ENCODE data around the gene CTCF. TPM values are rescaled to one million over a fixed set of nuclear protein-coding genes. Genes with fewer than 3 reads are reported as not detected.
"Not testable (repeated sequence)": the region's sequence is repeated elsewhere in the genome, so short reads cannot be mapped to it uniquely, and the experiment has no call there.

CTCF gene
- total RNA-seq, 1 donor = 43.2 TPM

GRCh38 chr16:67529582-67530012 is 32.7 kb upstream of the CTCF start:
- peaks cover 59% of the 10 kb centered on the region for H3K4me1 ChIP-seq (ENCODE audit: insufficient read depth, low read length)
- peak overlapping the region; percentile 61 for H3K4me3 ChIP-seq (ENCODE audit: low read length)

GRCh38 chr16:67530013-67530939 is 32.0 kb upstream of the CTCF start:
- H3K9me3 ChIP-seq (ENCODE audit: low read depth, low read length) = no peaks in the 10 kb centered on the region
- no peaks in the 10 kb centered on the region for H3K27me3 ChIP-seq (ENCODE audit: insufficient read depth, low read length)
- peak overlapping the region; percentile 61 for H3K4me3 ChIP-seq (ENCODE audit: low read length)
- peaks cover 59% of the 10 kb centered on the region for H3K4me1 ChIP-seq (ENCODE audit: insufficient read depth, low read length)

More at GRCh38 chr16:67529582-67530012, 32.7 kb upstream of the CTCF start:
- H3K27me3 ChIP-seq (ENCODE audit: insufficient read depth, low read length) = no peaks in the 10 kb centered on the region
- H3K9me3 ChIP-seq (ENCODE audit: low read depth, low read length) = no peaks in the 10 kb centered on the region

GRCh38 chr16:67531247-67531646 is 31.1 kb upstream of the CTCF start:
- Histone ChIP-seq H3K9me3 (ENCODE audit: low read depth, low read length) (no peaks in the 10 kb centered on the region), H3K27me3 (ENCODE audit: insufficient read depth, low read length) (no peaks in the 10 kb centered on the region), H3K4me3 (ENCODE audit: low read length) (peak overlapping the region; percentile 61), H3K4me1 (ENCODE audit: insufficient read depth, low read length) (peaks cover 60% of the 10 kb centered on the region)

- no peaks in the 10 kb centered on the region for H3K9me3 ChIP-seq (ENCODE audit: low read depth, low read length)
- no peak overlapping the region for H3K4me3 ChIP-seq (ENCODE audit: low read length)
- H3K4me1 ChIP-seq (ENCODE audit: insufficient read depth, low read length) = peaks cover 72% of the 10 kb centered on the region
- H3K27me3 ChIP-seq (ENCODE audit: insufficient read depth, low read length) = no peaks in the 10 kb centered on the region
Measured at GRCh38 chr16:67533024-67533560, 29.2 kb upstream of the CTCF start.

- not testable (repeated sequence) for H3K9me3 ChIP-seq (ENCODE audit: low read depth, low read length); H3K4me3 ChIP-seq (ENCODE audit: low read length); H3K27me3 ChIP-seq (ENCODE audit: insufficient read depth, low read length)
- peaks cover 77% of the 10 kb centered on the region for H3K4me1 ChIP-seq (ENCODE audit: insufficient read depth, low read length)
Measured at GRCh38 chr16:67533987-67534386, 28.3 kb upstream of the CTCF start.

GRCh38 chr16:67534431-67534830 is 27.9 kb upstream of the CTCF start:
- no peaks in the 10 kb centered on the region for H3K27me3 ChIP-seq (ENCODE audit: insufficient read depth, low read length)
- no peaks in the 10 kb centered on the region for H3K9me3 ChIP-seq (ENCODE audit: low read depth, low read length)
- H3K4me3 ChIP-seq (ENCODE audit: low read length) = no peak overlapping the region
- H3K4me1 ChIP-seq (ENCODE audit: insufficient read depth, low read length) = peaks cover 73% of the 10 kb centered on the region

- Histone ChIP-seq H3K4me3 (ENCODE audit: low read length) (no peak overlapping the region), H3K4me1 (ENCODE audit: insufficient read depth, low read length) (peaks cover 65% of the 10 kb centered on the region), H3K27me3 (ENCODE audit: insufficient read depth, low read length) (no peaks in the 10 kb centered on the region), H3K9me3 (ENCODE audit: low read depth, low read length) (no peaks in the 10 kb centered on the region)
Measured at GRCh38 chr16:67535201-67535600, 27.1 kb upstream of the CTCF start.

- H3K4me1 ChIP-seq (ENCODE audit: insufficient read depth, low read length) = peaks cover 51% of the 10 kb centered on the region
- H3K4me3 ChIP-seq (ENCODE audit: low read length) = peak overlapping the region; percentile 52
Measured at GRCh38 chr16:67537270-67537635, 25.1 kb upstream of the CTCF start.

GRCh38 chr16:67537636-67538591 is 24.4 kb upstream of the CTCF start:
- Histone ChIP-seq H3K4me1 (ENCODE audit: insufficient read depth, low read length) (peaks cover 46% of the 10 kb centered on the region), H3K27me3 (ENCODE audit: insufficient read depth, low read length) (no peaks in the 10 kb centered on the region), H3K4me3 (ENCODE audit: low read length) (peak overlapping the region; percentile 52), H3K9me3 (ENCODE audit: low read depth, low read length) (no peaks in the 10 kb centered on the region)

More at GRCh38 chr16:67537270-67537635, 25.1 kb upstream of the CTCF start:
- H3K27me3 ChIP-seq (ENCODE audit: insufficient read depth, low read length) = no peaks in the 10 kb centered on the region
- H3K9me3 ChIP-seq (ENCODE audit: low read depth, low read length) = no peaks in the 10 kb centered on the region

- Histone ChIP-seq H3K4me3 (ENCODE audit: low read length) (no peak overlapping the region), H3K9me3 (ENCODE audit: low read depth, low read length) (no peaks in the 10 kb centered on the region), H3K27me3 (ENCODE audit: insufficient read depth, low read length) (no peaks in the 10 kb centered on the region), H3K4me1 (ENCODE audit: insufficient read depth, low read length) (peaks cover 39% of the 10 kb centered on the region)
Measured at GRCh38 chr16:67538666-67539101, 23.6 kb upstream of the CTCF start.

GRCh38 chr16:67539271-67539670 is 23.1 kb upstream of the CTCF start:
- no peaks in the 10 kb centered on the region for H3K27me3 ChIP-seq (ENCODE audit: insufficient read depth, low read length)
- no peak overlapping the region for H3K4me3 ChIP-seq (ENCODE audit: low read length)
- H3K9me3 ChIP-seq (ENCODE audit: low read depth, low read length) = no peaks in the 10 kb centered on the region
- H3K4me1 ChIP-seq (ENCODE audit: insufficient read depth, low read length) = peaks cover 33% of the 10 kb centered on the region

- no peaks in the 10 kb centered on the region for H3K9me3 ChIP-seq (ENCODE audit: low read depth, low read length)
- peaks cover 33% of the 10 kb centered on the region for H3K4me1 ChIP-seq (ENCODE audit: insufficient read depth, low read length)
- no peak overlapping the region for H3K4me3 ChIP-seq (ENCODE audit: low read length)
- no peaks in the 10 kb centered on the region for H3K27me3 ChIP-seq (ENCODE audit: insufficient read depth, low read length)
Measured at GRCh38 chr16:67539691-67540635, 22.4 kb upstream of the CTCF start.

- peaks cover 33% of the 10 kb centered on the region for H3K4me1 ChIP-seq (ENCODE audit: insufficient read depth, low read length)
- H3K27me3 ChIP-seq (ENCODE audit: insufficient read depth, low read length) = no peaks in the 10 kb centered on the region
- no peaks in the 10 kb centered on the region for H3K9me3 ChIP-seq (ENCODE audit: low read depth, low read length)
- no peak overlapping the region for H3K4me3 ChIP-seq (ENCODE audit: low read length)
Measured at GRCh38 chr16:67540756-67541155, 21.6 kb upstream of the CTCF start.

Measured in mononuclear cell (primary cell).